ENCODE data around the gene HMOX1. TPM values are rescaled to one million over a fixed set of nuclear protein-coding genes. Genes with fewer than 3 reads are reported as not detected.
A peak's percentile ranks its signal among the peaks of the same experiment; 100 is the strongest.

Gene HMOX1
- total RNA-seq, 2 donors from 2014 or later: 9.3 to 32.0 TPM

GRCh38 chr22:35378621-35379020 is 2.3 kb upstream of the HMOX1 start:
- ATAC-seq (no peak), DNase-seq (no peak)
- H3K9me3 ChIP-seq: no peaks in the 10 kb centered on the region
- no peaks in the 10 kb centered on the region for H3K27me3 ChIP-seq
- 74 to 100% methylated on average over 1 to 3 of the region's 3 CpGs for WGBS, 2 donors
- intact Hi-C loops (cut with DNase I): no loop called here
- no peak overlapping the region for H3K4me3 ChIP-seq
- TF ChIP-seq CTCF (IDR thresholded peaks at IDR 0.05) (no peak), POLR2A (IDR thresholded peaks at IDR 0.05) (no peak)
- H3K27ac ChIP-seq: no peak overlapping the region
- no peaks in the 10 kb centered on the region for H3K36me3 ChIP-seq (replicated peaks in 1 of 2; ENCODE audit: insufficient read depth in 1 of 2, low read depth in 2 of 2)
- peaks cover 39% of the 10 kb centered on the region for H3K4me1 ChIP-seq

- H3K27me3 ChIP-seq: no peaks in the 10 kb centered on the region
- peak overlapping the region in 1 of 4 donors; percentile 18 for H3K27ac ChIP-seq
- WGBS, 2 donors: 61 to 69% methylated on average over 10 of the region's 10 CpGs
- intact Hi-C loops (cut with DNase I): no loop called here
- H3K4me3 ChIP-seq: no peak overlapping the region
- ATAC-seq: no peak
- no peaks in the 10 kb centered on the region for H3K9me3 ChIP-seq
- DNase-seq: no peak
- peaks cover 39% of the 10 kb centered on the region for H3K4me1 ChIP-seq
- H3K36me3 ChIP-seq (replicated peaks in 1 of 2; ENCODE audit: insufficient read depth in 1 of 2, low read depth in 2 of 2): no peaks in the 10 kb centered on the region
- no peak for TF ChIP-seq POLR2A (IDR thresholded peaks at IDR 0.05)
- TF ChIP-seq CTCF (IDR thresholded peaks at IDR 0.05): no peak
Measured at GRCh38 chr22:35379146-35379993, 1.5 kb upstream of the HMOX1 start.

DNA sequence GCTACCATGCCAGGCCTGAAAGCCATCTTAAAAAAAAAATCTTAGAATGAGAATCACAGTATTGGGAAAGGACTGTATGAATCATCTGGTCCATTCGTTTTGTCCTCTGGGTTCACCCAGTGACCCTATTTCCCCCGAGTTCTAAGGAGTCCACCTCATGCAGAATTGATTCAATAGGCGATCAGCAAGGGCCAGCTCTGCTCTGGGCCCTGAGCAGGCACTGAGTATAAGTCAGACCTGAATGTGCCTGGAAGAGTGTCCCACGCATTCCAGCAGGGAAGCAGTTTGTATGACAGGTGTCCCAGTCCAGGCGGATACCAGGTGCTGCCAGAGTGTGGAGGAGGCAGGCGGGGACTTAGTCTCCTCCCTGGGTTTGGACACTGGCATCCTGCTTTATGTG is 883 bp upstream of the HMOX1 start:
- DNase-seq: no peak
- WGBS, 2 donors: 72 to 86% methylated on average over 2 to 6 of the region's 6 CpGs
- intact Hi-C loops (cut with DNase I): no loop called here
- Histone ChIP-seq H3K27me3 (no peaks in the 10 kb centered on the region), H3K9me3 (no peaks in the 10 kb centered on the region), H3K4me3 (no peak overlapping the region), H3K4me1 (peaks cover 39% of the 10 kb centered on the region), H3K36me3 (replicated peaks in 1 of 2; ENCODE audit: insufficient read depth in 1 of 2, low read depth in 2 of 2) (no peaks in the 10 kb centered on the region), H3K27ac (no peak overlapping the region)
- TF ChIP-seq POLR2A (IDR thresholded peaks at IDR 0.05) (no peak), CTCF (IDR thresholded peaks at IDR 0.05) (no peak)
- no peak for ATAC-seq

DNA sequence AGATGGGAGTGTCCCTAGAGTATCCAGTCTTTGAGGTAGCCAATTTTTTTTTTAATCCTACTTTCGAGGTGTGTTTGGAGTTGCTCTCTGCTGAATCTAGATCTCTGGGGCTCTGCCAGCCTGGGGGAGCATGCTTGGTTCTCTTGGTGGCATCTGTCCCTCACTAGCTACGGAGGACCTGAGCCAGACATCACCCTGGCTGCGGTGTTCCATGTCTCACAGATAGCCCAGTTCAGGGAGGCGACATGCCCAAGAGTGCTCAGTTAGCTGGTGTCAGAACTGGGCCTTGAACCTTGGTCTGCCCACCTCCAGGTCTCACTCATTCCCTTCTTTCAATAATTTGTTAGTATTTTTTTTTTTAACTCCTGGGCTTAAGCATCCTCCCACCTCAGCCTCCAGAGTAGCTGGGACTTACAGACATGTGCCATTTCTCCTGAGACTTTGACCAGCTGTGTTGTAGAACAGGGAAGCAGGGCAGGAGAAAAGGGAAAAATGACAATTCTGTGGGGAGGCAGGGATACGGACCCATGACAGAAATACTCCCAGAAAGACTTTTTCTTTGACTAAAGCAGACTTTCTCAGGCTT is 621 bp downstream of the HMOX1 start:
- Histone ChIP-seq H3K27ac (peak overlapping the region in 3 of 4 donors; percentile 44 to 66 (median 63)), H3K27me3 (no peaks in the 10 kb centered on the region), H3K4me1 (peaks cover 36% of the 10 kb centered on the region), H3K4me3 (no peak overlapping the region), H3K36me3 (replicated peaks in 1 of 2; ENCODE audit: insufficient read depth in 1 of 2, low read depth in 2 of 2) (no peaks in the 10 kb centered on the region), H3K9me3 (no peaks in the 10 kb centered on the region)
- ATAC-seq: no peak
- TF ChIP-seq POLR2A (IDR thresholded peaks at IDR 0.05): no peak
- no peak for TF ChIP-seq CTCF (IDR thresholded peaks at IDR 0.05)
- DNase-seq: no peak
- WGBS, 2 donors: 57 to 59% methylated on average over 4 to 5 of the region's 5 CpGs
- intact Hi-C loops (cut with DNase I): no loop called here
